Measurements from ENCODE around the gene LCE1D.

LCE1D gene

DNA sequence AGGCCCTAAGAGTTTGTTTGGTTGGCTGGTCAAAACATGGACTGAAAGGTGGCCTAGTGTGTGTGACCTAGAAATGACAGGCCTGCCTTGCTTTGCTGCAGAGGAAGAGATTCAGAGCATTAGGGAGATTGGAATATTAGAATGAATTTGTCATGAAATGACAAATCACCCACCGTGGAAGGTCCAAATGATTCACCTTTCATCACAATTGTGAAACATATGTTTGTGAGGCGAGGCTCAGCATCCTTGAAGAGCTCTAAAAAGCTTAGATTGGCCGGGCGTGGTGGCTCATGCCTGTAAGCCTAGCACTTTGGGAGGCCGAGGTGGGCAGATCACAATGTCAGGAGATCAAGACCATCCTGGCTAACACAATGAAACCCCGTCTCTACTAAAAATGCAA is 20.8 kb downstream of the LCE1D start:
- DNase-seq: no peak

DNA sequence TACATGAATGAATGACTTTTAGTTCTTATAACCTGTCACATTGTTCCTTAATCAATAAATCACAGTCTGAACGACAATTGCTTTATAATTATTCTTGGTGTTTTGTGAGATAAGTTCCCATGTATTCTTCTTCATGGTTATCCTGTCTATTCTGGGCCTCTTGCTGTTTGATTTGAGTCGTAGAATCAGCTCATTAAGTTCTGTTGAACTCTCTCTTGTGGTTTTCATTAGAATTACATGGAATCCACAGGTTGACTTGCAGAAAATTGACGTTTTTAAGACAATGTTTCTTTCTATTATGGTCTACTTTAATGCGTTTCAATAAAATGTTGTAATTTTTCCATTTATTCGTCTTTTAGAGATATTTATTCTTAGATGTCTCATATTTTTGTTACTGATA is 26.8 kb downstream of the LCE1D start:
- no peak for DNase-seq

DNA sequence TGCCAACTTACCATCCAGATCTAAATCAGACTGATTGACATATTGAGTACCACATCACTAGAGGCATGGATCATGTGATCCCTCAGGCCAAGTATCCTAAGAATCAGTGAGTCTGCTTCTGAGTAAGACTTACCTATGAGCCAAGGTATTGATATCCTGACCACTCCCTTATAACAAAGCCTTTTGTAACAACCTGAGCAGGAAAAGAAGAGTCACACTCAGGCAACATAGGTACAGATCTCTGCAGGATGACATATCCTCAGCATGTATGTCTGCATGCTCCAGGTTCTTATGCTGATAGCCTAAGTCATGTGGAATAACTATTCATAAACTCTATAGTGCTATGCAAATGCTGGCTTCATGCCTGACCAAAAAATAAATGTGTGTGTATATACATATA is 28.4 kb downstream of the LCE1D start:
- DNase-seq: no peak

DNA sequence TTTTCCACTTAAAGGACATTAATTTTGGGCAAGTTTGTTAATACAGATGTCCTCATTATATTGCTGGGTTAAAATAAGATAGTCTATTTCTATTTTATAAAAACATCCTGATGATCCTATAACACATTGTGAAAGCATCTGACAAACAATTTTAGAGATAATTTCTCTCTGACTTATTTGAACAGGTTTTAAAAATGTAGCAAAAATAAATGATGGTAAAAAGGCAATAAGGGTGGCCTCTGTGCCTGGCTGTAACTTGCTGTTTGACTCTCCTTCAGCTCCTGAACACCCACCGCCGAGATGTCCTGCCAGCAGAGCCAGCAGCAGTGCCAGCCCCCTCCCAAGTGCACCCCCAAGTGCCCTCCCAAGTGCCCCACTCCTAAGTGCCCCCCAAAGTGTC is 30.7 kb downstream of the LCE1D start, which contains the start of gene LCE1A:
TSS of gene LCE1A (plus strand) at position 301 of the 400 bp plus-strand sequence. CDS start at position 301, 0 bp downstream.
- no peak for DNase-seq

DNA sequence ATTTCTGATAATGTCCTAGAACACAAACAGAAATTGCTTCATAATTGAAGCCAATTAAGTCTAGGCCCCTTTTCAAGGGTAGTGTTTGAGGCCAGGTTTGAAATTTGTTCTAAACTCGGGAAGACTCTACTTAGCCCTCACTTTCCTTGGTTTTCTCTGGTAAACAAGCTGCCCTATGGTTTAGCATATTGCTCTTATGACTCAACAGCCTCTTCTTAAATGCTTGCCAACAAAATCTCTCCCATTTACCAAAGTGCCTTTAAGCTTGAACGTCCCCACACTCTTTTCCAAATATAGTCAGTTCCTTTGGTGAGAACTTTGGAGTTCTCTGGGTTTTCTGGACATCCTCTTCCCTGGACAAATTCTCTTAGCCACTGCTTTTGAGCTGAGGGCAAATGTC is 40.3 kb downstream of the LCE1D start:
- no peak for DNase-seq

DNA sequence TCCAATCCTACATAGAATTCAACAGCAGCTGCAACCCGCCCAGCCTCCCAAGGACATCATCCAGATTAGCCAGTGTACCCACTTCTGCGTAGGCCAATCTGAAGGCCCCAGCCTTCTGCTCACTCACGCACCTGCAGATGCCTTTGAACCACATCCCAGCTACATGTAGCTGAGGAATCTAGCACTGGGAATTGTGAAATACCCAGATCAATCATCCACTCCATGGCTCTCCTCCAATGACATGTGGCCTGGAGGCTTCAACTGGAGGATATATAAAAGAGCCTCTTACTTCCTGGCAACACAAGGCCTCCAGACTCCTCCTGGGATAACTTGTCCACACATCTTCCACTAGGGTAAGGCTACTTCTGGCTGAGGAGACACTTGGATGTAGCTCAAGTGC is 46.0 kb downstream of the LCE1D start, which contains the start of gene LCE6A:
TSS of gene LCE6A (plus strand) at position 301 of the 400 bp plus-strand sequence. CDS start 665 bp downstream, outside the sequence.
- DNase-seq: no peak
